DLD1 (cell line): ENCODE results near the gene USP48.
"Not testable (repeated sequence)": the region's sequence is repeated elsewhere in the genome, so short reads cannot be mapped to it uniquely, and the experiment has no call there.

Source experiments
- in situ Hi-C: cut with HindIII; loops from 2 replicates; pipeline ENCODE4 v1.10.0; 2017; ENCODE audit warnings: low sequenced_read_pairs

USP48 gene

GRCh38 chr1:21816602-21817302 is 33.8 kb upstream of the USP48 start:
- in situ Hi-C loops, result no loop called here

- in situ Hi-C loops, result no loop called here
Measured at GRCh38 chr1:21815724-21816321, 32.9 kb upstream of the USP48 start.

- in situ Hi-C loops, result no loop called here
Measured at GRCh38 chr1:21814981-21815582, 32.1 kb upstream of the USP48 start.

DNA sequence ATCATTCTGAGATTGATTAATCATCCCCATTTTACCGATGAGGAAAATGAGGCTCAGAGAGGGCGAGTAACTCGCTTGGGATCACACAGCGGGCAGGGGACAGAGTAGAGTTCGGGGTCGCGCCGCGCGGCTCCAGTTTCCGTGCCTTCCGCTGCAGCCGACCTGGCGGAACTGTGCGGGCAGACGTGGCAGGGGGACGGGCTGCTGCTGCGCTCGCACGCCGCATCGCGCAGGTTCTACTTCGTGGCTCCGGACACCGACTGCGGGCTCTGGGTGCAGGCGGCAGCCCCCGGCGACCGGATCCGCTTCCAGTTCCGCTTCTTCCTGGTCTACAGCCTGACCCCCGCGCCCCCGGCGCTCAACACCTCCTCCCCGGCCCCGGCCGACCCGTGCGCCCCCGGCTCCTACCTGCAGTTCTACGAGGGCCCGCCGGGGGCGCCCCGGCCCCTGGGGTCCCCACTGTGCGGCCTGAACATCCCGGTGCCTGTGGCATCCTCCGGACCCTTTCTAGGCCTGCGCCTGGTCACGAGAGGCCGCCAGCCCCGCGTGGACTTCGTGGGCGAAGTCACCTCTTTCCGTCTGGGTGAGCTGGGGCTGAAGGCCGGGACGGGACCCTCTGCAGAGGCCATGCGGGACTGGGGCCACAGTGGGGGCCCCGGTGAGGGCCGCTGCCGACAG is 31.4 kb upstream of the USP48 start:
- in situ Hi-C loops, result no loop called here

DNA sequence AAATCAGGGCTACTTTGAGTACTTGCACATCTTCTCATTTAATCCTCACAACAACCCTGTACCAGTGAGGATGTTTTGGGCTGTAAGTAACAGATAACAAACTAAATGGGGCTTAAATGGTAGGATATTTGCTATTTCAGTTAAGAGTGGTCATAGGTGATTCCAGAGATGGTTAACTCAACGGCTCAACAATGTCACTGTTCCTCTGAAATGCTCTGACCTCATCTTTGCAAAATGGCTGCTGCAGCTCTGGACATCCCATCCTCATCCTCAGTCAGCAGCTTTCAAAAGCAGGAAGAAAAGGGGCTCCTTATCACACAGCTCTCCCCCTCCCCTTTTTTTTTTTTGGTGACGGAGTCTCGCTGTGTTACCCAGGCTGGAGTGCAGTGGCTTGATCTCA is 30.6 kb upstream of the USP48 start:
- in situ Hi-C loops, result no loop called here

- in situ Hi-C loops, result no loop called here
Measured at GRCh38 chr1:21811875-21812305, 28.9 kb upstream of the USP48 start, which contains the start of gene LDLRAD2. Gene LDLRAD2, plus strand, starts transcription at chr1:21812265. Its CDS starts 187 bp downstream, at chr1:21812452.

- in situ Hi-C loops, result no loop called here
Measured at GRCh38 chr1:21804536-21804935, 21.6 kb upstream of the USP48 start.

GRCh38 chr1:21801100-21801499 is 18.2 kb upstream of the USP48 start:
- in situ Hi-C loops, result no loop called here

GRCh38 chr1:21799730-21800129 is 16.8 kb upstream of the USP48 start:
- in situ Hi-C loops, result no loop called here

- in situ Hi-C loops, result no loop called here
Measured at GRCh38 chr1:21795075-21795474, 12.1 kb upstream of the USP48 start.

- in situ Hi-C loops, result no loop called here
Measured at GRCh38 chr1:21794656-21795055, 11.7 kb upstream of the USP48 start.

DNA sequence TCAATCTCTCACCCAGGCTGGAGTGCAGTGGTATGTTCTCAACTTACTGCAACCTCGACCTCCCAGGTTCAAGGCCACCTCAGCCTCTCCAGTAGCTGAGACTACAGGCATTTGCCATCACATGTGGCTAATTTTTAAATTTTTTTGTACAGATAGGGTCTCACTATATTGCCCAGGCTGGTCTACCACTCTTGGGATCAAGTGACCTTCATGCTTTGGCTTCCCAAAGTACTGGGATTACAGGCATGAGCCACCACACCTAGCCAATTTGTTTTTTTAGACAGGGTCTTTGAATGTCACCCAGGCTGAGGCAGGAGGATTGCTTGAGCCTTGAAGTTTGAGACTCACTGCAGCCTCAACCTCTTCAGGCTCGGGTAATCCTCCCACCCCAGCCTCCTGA is 10.2 kb upstream of the USP48 start:
- in situ Hi-C loops, result no loop called here

- in situ Hi-C loops, result no loop called here
Measured at GRCh38 chr1:21786640-21787039, 3.7 kb upstream of the USP48 start.

GRCh38 chr1:21785764-21786163 is 2.8 kb upstream of the USP48 start:
- in situ Hi-C loops, result not testable (repeated sequence)

GRCh38 chr1:21783679-21784603 is 992 bp upstream of the USP48 start:
- in situ Hi-C loops, result no loop called here

DNA sequence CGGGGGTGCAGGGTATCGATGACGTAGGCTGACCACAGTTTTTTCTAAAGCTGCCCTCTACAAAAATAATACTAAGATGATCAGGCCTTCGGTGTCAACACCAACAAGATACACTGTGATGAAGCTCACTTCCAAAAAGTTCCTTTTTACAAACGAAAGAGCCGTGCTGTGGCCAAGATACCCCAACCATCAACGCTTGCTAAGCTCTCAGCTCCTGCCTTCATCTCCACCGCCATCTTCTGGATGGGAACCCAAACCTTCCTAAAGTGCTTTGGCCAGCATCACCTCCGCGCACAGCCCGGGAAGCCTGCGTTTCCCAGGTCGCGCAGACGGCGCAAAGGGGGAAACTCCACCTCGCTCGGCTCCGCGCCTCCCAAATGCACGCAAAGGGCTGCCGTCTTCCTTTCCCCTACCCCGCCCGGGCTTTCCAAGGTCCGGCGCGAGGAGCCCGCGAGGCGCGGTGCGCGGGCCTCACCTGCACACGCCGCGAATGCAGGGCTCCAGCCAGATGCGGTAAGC is 541 bp downstream of the USP48 start:
- in situ Hi-C loops, result no loop called here

DNA sequence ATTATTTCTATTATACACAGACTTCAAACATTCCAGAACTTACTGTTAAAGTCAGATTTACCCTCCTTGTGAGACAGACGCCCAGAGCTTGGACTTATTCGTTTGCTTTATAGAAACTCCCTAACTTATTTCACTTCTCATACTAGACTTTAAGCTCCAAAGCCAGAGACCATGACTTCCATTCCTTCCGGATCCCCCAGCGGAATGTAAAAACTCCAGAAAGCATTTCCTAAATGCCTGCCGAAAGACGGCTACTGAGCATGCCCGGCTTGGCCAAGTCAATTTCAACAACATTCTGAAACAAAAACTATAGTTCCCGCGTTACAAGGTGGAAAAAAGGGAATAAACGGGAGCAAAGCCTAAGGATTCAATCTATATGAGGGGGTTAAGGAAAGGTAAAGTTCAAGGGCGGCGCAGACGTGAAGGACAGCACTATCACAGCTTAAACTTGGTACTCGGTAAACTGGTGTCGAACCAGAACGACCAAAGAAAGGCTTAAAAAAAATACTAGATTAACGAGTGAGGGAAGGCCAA is 1.1 kb downstream of the USP48 start:
- in situ Hi-C loops, result no loop called here

DNA sequence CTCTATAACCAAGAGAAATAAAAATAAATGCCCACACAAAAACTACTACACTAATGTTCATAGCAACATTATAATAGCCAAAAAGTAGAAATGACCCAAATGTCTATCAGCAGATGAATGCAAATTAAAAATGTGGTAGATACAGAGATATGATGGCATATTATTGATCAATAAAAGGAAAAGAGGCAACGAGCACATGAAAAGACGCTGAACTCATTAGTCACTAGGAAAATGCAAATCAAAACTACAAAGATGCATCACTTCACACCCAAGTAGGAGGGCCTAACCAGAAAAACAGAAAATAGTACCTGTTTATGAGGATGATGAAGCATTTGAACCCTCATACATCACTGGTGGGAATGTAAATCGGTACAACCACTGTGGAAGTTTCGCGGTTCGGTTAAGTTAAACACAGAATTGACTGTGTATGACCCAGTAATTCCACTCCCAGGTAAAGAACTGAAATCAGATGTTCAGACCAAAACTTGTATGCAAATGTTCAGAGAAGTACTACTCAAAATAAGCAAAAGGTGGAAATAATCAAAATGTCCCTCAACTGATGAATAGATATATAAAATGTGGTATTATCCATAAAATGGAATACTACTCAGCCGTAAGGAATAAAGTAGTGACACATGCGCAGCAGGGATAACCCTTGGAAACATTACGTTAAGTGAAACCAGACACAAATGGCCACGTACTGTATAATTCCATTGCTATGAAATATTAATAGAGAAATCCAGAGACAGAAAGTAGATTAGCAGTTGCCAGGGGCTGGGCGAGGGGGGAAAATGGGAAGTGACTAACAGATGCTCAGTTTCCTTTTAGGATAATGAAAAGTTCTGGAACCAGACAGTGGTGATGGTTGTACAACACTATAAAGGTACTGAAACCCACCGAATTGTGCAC is 3.1 kb downstream of the USP48 start:
- in situ Hi-C loops, result no loop called here

DNA sequence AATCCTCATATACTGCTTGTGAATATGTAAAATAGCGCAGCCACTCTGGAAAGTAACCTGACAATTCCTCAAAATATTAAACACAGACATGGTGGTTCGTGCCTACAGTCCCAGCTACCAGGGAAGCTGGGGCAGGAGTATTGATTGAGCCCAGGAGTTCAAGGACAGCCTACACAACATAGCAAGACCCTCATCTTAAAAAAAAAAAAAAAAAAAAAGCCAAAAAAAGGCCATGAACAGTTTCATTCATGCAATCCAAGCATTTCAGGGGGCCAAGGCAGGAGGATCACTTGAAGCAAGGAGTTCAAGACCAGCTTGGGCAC is 4.6 kb downstream of the USP48 start:
- in situ Hi-C loops, result no loop called here
